GM19351 (cell line): ENCODE measurements around the gene CFAP97D2.
A peak's percentile ranks its signal among the peaks of the same experiment; 100 is the strongest.
"Not testable (repeated sequence)": the region's sequence is repeated elsewhere in the genome, so short reads cannot be mapped to it uniquely, and the experiment has no call there.

ENCODE experiments used
- ATAC-seq: cut with Tn5 transposase; IDR thresholded peaks from one replicate; pipeline ENCODE4 v1.9.1; 2021; ENCODE audit warnings: mild to moderate bottlenecking, moderate library complexity; ENCODE audit not compliant: unreplicated experiment

The CFAP97D2 gene

GRCh38 chr13:114179087-114179658 is at the start of gene CFAP97D2:
CFAP97D2 (plus strand) TSS chr13:114179257; CDS start chr13:114179331, 74 bp downstream.
- no peak for ATAC-seq

GRCh38 chr13:114129649-114130062 is 49.4 kb upstream of the CFAP97D2 start:
- ATAC-seq: no peak

- no peak for ATAC-seq
Observed at GRCh38 chr13:114130131-114130836, 48.8 kb upstream of the CFAP97D2 start.

- ATAC-seq: peak; percentile 21
Observed at GRCh38 chr13:114130837-114131582, 48.0 kb upstream of the CFAP97D2 start.

GRCh38 chr13:114131583-114132418 is 47.3 kb upstream of the CFAP97D2 start:
- ATAC-seq: no peak

GRCh38 chr13:114132419-114133121 is 46.5 kb upstream of the CFAP97D2 start, which contains the start of gene RASA3:
RASA3 (minus strand) TSS chr13:114132623; CDS start chr13:114132489, 134 bp downstream.
- peak; percentile 58 for ATAC-seq

GRCh38 chr13:114133126-114133525 is 45.9 kb upstream of the CFAP97D2 start:
- not testable (repeated sequence) for ATAC-seq

- not testable (repeated sequence) for ATAC-seq
Observed at GRCh38 chr13:114133552-114133951, 45.5 kb upstream of the CFAP97D2 start.

GRCh38 chr13:114134111-114134943 is 44.7 kb upstream of the CFAP97D2 start:
- ATAC-seq: no peak

GRCh38 chr13:114134944-114135610 is 44.0 kb upstream of the CFAP97D2 start:
- ATAC-seq: no peak

- no peak for ATAC-seq
Observed at GRCh38 chr13:114135731-114136171, 43.3 kb upstream of the CFAP97D2 start.

- ATAC-seq: no peak
Observed at GRCh38 chr13:114136576-114136975, 42.5 kb upstream of the CFAP97D2 start.

- ATAC-seq: no peak
Observed at GRCh38 chr13:114140131-114140905, 38.7 kb upstream of the CFAP97D2 start.

- no peak for ATAC-seq
Observed at GRCh38 chr13:114140906-114141250, 38.2 kb upstream of the CFAP97D2 start.

- no peak for ATAC-seq
Observed at GRCh38 chr13:114141261-114141996, 37.6 kb upstream of the CFAP97D2 start.

- ATAC-seq: no peak
Observed at GRCh38 chr13:114142137-114142550, 36.9 kb upstream of the CFAP97D2 start.
